Endothelial cell of umbilical vein (primary cell): Measurements from ENCODE around the gene LNPEP.

Experiments used
- MAX ChIP-seq: IDR thresholded peaks from 2 replicates; pipeline ENCODE4 v1.6.1; 2011; ENCODE audit not compliant: insufficient read depth, insufficient read length
- POLR2A ChIP-seq: IDR thresholded peaks from 2 replicates; pipeline ENCODE4 v1.6.1; 2012; ENCODE audit warnings: low read depth, mild to moderate bottlenecking, control low read depth, low read length
- TF ChIP-seq, protein P1 (sequence below), 2 donors: IDR thresholded peaks; 1 replicate in 1 of 2; 2 replicates in 1 of 2; pipeline ENCODE4 v1.5.1; 2011; ENCODE audit warnings: low read length in 2 of 2, mild to moderate bottlenecking in 2 of 2, moderate library complexity in 2 of 2, control low read depth in 1 of 2, inconsistent platforms in 1 of 2, low read depth in 1 of 2; ENCODE audit not compliant: insufficient read depth in 1 of 2; ENCODE audit errors: extremely low read depth in 1 of 2

- TF ChIP-seq POLR2A (no peak), MAX (no peak)
- TF ChIP-seq, protein P1, sequence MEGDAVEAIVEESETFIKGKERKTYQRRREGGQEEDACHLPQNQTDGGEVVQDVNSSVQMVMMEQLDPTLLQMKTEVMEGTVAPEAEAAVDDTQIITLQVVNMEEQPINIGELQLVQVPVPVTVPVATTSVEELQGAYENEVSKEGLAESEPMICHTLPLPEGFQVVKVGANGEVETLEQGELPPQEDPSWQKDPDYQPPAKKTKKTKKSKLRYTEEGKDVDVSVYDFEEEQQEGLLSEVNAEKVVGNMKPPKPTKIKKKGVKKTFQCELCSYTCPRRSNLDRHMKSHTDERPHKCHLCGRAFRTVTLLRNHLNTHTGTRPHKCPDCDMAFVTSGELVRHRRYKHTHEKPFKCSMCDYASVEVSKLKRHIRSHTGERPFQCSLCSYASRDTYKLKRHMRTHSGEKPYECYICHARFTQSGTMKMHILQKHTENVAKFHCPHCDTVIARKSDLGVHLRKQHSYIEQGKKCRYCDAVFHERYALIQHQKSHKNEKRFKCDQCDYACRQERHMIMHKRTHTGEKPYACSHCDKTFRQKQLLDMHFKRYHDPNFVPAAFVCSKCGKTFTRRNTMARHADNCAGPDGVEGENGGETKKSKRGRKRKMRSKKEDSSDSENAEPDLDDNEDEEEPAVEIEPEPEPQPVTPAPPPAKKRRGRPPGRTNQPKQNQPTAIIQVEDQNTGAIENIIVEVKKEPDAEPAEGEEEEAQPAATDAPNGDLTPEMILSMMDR (IDR thresholded peaks at IDR 0.05; ENCODE audit: extremely low read depth in 1 of 2, insufficient read depth in 1 of 2, low read depth in 1 of 2, low read length in 2 of 2) = no peak
These were observed 50.6 kb downstream of the LNPEP start for GRCh38 chr5:96986450-96986849.
